GM18520 (cell line): ENCODE measurements around the gene TAF8.
"Not testable (repeated sequence)": the region's sequence is repeated elsewhere in the genome, so short reads cannot be mapped to it uniquely, and the experiment has no call there.

ENCODE experiments used
- ATAC-seq: cut with Tn5 transposase; IDR thresholded peaks from one replicate; pipeline ENCODE4 v1.9.1; 2021; ENCODE audit not compliant: unreplicated experiment

The TAF8 gene

GRCh38 chr6:42028234-42029061 lies 21.9 kb upstream of the TAF8 start:
- ATAC-seq, result no peak

GRCh38 chr6:42029062-42029685 lies 21.1 kb upstream of the TAF8 start:
- no peak for ATAC-seq

- no peak for ATAC-seq
Observed at GRCh38 chr6:42029881-42030280, 20.4 kb upstream of the TAF8 start.

GRCh38 chr6:42030585-42031506 lies 19.5 kb upstream of the TAF8 start:
- no peak for ATAC-seq

- no peak for ATAC-seq
Observed at GRCh38 chr6:42032366-42032765, 18.0 kb upstream of the TAF8 start.

- not testable (repeated sequence) for ATAC-seq
Observed at GRCh38 chr6:42037669-42038068, 12.7 kb upstream of the TAF8 start.

- no peak for ATAC-seq
Observed at GRCh38 chr6:42038163-42038562, 12.2 kb upstream of the TAF8 start.

- ATAC-seq, result no peak
Observed at GRCh38 chr6:42038811-42039408, 11.4 kb upstream of the TAF8 start.

- ATAC-seq, result no peak
Observed at GRCh38 chr6:42040856-42041480, 9.4 kb upstream of the TAF8 start.

GRCh38 chr6:42041481-42042053 lies 8.8 kb upstream of the TAF8 start:
- no peak for ATAC-seq

GRCh38 chr6:42042108-42042507 lies 8.2 kb upstream of the TAF8 start:
- no peak for ATAC-seq

GRCh38 chr6:42043787-42044475 lies 6.4 kb upstream of the TAF8 start:
- no peak for ATAC-seq

- no peak for ATAC-seq
Observed at GRCh38 chr6:42045538-42046460, 4.5 kb upstream of the TAF8 start.

GRCh38 chr6:42046464-42047212 lies 3.7 kb upstream of the TAF8 start:
- no peak for ATAC-seq

- ATAC-seq, result no peak
Observed at GRCh38 chr6:42047213-42047590, 3.1 kb upstream of the TAF8 start.

- ATAC-seq, result no peak
Observed at GRCh38 chr6:42047790-42048405, 2.4 kb upstream of the TAF8 start.

GRCh38 chr6:42049116-42049809 lies 1.1 kb upstream of the TAF8 start:
- ATAC-seq, result no peak
